ENCODE results near the gene WNK1.
"Not testable (repeated sequence)": the region's sequence is repeated elsewhere in the genome, so short reads cannot be mapped to it uniquely, and the experiment has no call there.

WNK1 gene

DNA sequence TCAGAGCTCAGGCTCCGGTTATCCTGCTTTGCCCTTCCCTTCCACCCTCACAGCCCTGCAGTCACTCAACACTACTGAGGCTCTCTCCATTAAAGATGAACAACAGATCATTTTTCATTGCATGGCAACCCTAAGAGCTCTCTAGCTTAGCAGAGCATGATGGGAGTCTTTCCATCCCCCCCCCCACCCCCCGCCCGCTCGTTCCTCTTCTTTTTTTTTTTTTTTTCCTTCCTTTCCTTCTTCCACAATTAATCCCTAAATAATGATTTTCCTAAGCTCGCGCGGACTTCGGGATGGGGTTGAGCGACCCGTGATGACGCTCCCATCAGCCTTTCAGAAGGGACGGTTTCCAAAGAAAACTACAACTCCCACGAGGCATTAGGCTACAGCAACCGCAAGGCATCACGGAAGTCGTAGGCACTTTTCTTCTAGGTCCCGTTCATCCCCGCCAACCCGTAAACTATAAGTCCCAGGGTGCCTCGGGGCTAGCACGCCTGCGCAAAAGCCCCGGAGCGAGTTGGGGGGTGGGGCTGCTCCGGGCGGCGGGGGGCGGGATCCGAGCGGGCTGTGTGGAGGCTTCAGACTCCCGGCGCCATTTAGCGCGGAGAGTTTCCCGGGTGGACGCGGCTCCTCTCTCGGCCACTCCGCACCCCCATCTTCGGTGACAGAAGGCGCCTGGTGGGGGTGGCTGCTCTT is at the start of gene WNK1:
Gene WNK1, plus strand, starts transcription at position 581 of the 696 bp plus-strand sequence. CDS start 987 bp downstream, outside the sequence.
- DNase-seq: peak; percentile 97

GRCh38 chr12:704516-705242 is 47.7 kb upstream of the WNK1 start:
- DNase-seq: no peak

GRCh38 chr12:708084-708483 is 44.3 kb upstream of the WNK1 start:
- not testable (repeated sequence) for DNase-seq

GRCh38 chr12:709455-710020 is 42.8 kb upstream of the WNK1 start:
- DNase-seq: no peak

GRCh38 chr12:712172-712863 is 40.1 kb upstream of the WNK1 start:
- no peak for DNase-seq

GRCh38 chr12:713281-713875 is 39.0 kb upstream of the WNK1 start:
- DNase-seq: no peak

DNA sequence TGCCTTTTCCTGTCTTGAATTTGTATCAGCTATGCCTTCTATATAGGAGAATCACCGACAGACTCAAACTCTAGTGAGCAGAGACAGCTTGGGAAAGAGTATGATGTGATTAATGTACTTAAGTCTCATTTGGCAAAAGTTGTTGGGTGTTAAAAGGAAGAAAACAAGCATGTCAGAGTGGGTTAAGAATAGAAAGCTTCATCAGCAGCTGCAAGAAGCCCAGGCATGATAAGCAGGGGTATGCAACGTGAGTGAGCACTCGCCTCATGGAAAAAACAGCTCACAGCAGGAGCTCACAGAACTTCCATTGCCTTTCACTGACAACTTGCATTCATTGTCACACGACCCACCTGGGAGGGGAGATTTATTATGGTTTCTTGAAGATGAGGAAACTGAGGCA is 35.9 kb upstream of the WNK1 start:
- no peak for DNase-seq

DNA sequence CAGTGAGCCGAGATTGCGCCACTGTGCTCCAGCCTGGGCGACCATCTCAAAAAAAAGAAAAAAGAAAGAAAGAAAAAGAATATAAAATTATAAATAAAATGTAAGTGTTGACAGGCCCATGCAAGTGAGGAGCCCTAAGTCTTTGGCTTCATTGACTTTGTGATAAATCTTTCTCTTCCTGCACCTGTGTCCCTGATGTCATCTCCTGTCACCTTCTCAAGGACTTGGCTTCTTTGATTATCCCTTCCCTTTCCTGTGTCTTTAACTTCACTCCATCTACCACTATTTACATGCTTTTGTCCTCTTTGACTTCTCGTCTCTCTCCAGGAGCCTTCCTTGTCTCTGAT is 33.6 kb upstream of the WNK1 start:
- no peak for DNase-seq

DNA sequence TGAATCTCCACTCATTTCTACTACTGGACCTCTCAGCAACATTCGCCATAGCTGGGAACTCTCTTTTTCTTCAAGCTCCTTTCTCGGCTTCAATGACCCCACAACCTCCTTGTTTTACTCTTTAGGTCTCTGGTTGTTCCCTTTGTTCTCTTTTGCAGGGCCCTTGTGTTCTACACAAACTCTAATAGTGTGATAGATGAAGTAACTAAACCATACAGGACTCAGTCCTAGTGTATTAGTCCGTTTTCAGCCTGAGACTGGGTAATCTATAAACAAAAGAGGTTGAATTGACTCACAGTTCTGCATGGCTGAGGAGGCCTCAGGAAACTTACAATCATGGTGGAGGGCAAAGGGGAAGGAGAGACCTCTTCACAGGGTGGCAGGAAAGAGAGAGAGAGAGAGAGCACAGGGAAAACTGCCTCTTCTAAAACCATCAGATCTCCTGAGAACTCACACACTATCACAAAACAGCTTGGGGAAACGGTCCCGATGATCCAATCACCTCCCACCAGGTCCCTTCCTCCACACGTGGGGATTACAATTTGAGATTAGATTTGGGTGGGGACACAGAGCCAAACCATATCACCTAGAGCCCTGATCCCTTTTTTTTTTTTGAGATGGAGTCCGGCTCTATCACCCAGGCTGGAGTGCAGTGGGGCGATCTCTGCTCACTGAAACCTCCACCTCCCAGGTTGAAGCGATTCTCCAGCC is 32.0 kb upstream of the WNK1 start:
- DNase-seq: no peak

DNA sequence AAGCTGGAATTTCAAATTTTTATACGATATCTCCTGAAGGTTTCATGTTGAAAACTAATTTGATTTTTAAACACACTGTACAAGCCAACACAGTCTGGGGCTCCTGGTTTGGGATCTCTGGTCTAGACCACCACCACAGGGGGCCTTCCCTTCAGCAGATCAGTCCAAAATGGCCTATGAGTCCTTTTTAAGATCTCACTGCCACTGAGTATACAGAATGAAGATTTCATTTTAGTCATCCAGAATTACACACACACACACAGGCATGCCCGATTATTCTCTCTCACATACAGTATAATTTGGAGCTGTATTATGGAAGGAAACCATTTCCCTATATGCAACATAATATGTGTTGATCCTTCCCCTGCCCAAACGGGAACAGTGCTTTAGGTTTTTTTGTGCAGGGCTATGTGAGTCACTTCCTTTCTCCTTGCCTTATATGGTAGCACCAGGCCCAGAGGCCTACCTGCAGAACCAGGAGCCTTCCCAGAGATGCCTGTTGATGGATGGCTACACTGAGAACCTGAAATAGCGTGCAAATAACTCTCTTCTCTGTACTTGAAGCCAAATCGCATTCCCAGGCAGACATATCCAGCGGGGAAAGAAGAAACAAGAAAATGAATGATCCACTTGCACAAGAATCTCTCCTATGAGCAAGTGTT is 28.1 kb upstream of the WNK1 start:
- peak; percentile 16 for DNase-seq

GRCh38 chr12:725076-725475 is 27.3 kb upstream of the WNK1 start:
- DNase-seq: no peak

DNA sequence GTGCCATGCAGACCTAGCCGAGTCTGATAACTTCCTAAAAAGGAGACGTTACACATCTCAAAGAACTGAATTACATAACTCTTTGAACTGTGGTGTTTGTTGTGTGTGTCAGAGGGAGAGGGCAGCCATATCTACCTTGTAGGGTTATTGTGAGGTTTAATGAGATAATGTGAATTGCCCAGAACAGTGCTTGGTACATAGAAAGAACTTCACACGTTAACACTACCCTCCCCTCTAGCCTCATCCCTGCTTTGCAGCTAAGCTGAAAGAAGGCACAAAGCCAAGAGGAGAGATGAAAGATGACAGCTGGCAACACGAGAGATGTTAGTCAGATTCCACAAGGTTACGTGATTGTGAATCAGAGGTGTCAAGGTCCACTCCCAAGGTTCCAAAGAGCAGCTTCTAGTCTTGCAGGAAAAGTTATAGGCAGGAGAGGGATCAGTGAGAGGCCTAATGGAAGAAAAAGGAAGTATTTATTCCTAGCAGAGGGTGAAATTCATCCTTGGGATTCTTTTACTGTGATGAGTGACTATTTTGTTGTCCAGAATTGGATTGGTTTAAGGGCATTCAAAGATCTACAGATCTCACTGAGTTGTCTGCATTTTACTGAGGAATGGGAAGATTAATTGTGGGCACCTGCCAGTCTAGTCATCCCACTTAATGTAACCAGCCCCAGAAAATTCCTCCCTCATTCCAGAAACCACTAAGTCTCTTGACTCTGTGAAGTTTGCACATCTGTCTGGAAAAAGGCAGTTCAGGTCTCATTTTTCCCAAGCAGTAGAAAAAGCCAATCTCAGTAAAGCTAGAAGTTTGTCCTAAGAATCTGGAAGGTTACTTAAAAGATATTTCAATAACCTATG is 25.9 kb upstream of the WNK1 start:
- no peak for DNase-seq

DNA sequence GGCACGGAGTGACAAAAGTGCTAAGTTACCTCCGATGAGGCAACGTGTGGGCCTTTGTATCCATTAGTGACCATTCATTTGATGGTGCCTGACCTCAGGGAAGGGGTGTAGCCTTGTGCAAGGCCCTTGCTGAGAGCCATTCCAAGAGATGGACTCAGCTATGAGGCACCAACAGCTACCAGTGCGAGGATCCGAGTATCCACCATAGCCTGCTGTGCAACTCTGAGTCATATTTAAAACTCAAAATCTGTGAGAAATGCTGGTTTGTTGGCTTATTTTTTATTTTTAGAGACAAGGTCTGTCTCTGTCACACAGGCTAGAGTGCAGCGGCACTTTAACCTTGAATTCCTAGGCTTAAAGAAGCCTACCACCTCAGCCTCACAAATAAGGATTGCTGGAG is 25.1 kb upstream of the WNK1 start:
- no peak for DNase-seq

- DNase-seq: peak; percentile 31
These were observed 23.6 kb upstream of the WNK1 start for GRCh38 chr12:728781-729180.

DNA sequence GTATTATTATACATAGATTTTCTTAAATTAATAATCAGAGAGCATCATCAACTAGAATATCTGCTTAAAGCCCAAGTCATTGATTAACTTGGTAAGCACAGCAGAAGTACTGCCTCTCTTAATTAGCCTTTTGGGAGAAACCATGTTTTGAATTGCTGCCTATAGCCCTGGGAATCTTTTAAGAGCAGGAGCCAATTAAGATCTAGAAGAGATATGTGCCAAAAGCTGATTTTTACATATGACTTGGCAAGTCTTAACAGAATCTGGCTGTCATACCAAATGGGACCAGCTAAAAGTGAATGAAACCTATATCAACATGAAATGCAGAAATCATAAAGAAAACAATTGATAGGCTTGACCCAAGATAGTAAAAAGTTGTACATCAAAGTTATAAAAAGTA is 23.2 kb upstream of the WNK1 start:
- no peak for DNase-seq

DNA sequence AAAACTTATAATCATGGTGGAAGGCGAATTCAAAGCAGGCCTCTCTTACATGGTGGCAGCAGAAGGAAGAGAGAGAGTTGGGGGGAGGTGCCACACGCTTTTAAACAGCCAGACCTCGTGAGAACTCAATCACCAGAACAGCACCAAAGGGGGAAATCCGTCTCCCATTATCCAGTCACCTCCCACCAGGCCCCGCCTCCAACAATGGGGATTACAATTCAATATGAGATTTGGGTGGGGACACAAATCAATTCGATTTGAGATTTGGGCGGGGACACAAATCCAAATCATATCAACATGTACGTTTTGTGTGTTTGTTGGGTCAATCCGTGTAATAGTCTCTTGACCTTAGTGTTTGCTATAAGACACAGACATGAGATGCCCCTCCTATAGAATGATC is 21.8 kb upstream of the WNK1 start:
- no peak for DNase-seq

- DNase-seq: no peak
These were observed 15.1 kb upstream of the WNK1 start for GRCh38 chr12:737122-737739.

DNA sequence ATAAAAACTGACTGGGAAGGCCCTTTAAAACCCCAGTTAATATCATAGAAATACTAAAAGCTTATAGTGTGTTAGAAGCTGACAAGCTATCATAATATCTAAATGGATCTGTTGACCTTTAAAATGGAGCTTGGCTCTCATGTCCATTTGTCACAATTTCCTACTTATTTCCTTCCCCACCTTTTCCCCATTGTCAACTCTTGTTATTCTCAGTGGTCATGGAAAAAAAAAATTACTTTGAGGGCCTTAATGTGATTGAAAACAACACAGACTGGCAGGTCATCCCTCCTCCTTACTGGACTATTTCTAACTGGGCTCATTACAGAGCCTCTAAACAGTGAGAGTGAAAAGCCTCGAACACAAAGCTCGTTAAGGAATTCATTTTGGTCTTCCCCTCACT is 13.7 kb upstream of the WNK1 start:
- no peak for DNase-seq

- no peak for DNase-seq
These were observed 13.0 kb upstream of the WNK1 start for GRCh38 chr12:739349-739748.

DNA sequence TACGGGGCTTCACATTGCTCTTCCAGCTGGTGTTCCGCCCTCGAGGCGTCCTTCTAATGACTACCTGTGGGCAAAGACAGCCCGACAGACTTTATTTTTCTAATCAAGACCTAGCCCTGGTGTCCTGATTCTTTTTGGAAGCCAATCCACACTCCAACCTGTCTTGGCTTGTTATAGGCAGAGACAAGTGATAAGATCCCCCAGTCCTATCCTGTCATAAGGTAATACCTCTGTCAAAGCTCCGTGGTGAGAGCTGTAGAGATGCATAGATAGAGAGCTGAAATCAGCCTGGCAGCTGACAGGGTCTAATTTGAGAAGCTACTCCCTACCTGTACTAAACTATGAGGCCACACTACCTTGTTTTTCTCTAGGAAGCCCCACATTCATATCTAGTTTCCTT is 11.5 kb upstream of the WNK1 start:
- no peak for DNase-seq
